Muscle of leg (tissue), 11 donors: Measurements from ENCODE around the gene SYNPO2. TPM values are rescaled to one million over a fixed set of nuclear protein-coding genes. Genes with fewer than 3 reads are reported as not detected.
"Not testable (repeated sequence)": the region's sequence is repeated elsewhere in the genome, so short reads cannot be mapped to it uniquely, and the experiment has no call there.

Experiments
- DNase-seq: peaks from one replicate; pipeline ENCODE4 v3.0.0; 2013
- H3K27ac ChIP-seq: one replicate; pipeline ENCODE4 v1.5.1; 2013; ENCODE audit warnings: mild to moderate bottlenecking, low read length, control low read depth
- H3K27me3 ChIP-seq: one replicate; pipeline ENCODE4 v1.6.1; 2013; ENCODE audit warnings: low read length; ENCODE audit not compliant: control insufficient read depth, insufficient read depth
- H3K36me3 ChIP-seq: one replicate; pipeline ENCODE4 v1.6.1; 2013; ENCODE audit warnings: low read length; ENCODE audit not compliant: control insufficient read depth, insufficient read depth
- H3K4me1 ChIP-seq: one replicate; pipeline ENCODE4 v1.6.1; 2013; ENCODE audit warnings: low read length; ENCODE audit not compliant: control insufficient read depth, insufficient read depth
- H3K4me3 ChIP-seq: one replicate; pipeline ENCODE4 v1.5.1; 2013; ENCODE audit warnings: low read length, control low read depth
- H3K9me3 ChIP-seq: replicated peaks from 2 replicates; pipeline ENCODE4 v1.6.1; 2013; ENCODE audit warnings: low read depth, low read length; ENCODE audit not compliant: control insufficient read depth
- WGBS: methylation state at CpG from one replicate; pipeline ENCODE4 v1.1.5; 2013; ENCODE audit warnings: missing lambda C conversion rate; ENCODE audit not compliant: insufficient coverage; 5-methylcytosine and 5-hydroxymethylcytosine counted together
- polyA plus RNA-seq, 8 donors: library from polyadenylated mRNA; unstranded; fragments of 120-200 nt; gene quantifications; one replicate each; pipeline versions ENCODE4 v1.2.1 to v1.2.3, GENCODE V29; 2013; ENCODE audit warnings: inconsistent platforms in 1 of 8, low replicate concordance in 1 of 8; ENCODE audit not compliant: insufficient read length in 8 of 8, insufficient read depth in 1 of 8
- total RNA-seq: library from RNA; stranded (reverse); fragments of 120-200 nt; gene quantifications from one replicate; pipeline ENCODE4 v1.2.4, GENCODE V29; 2013

Gene SYNPO2
- total and polyA plus RNA-seq, 9 donors, result 53.6 to 120 (median 93.9) TPM

GRCh38 chr4:118850488-118851173 is 38.0 kb upstream of the SYNPO2 start:
- peak overlapping the region; percentile 11 for H3K4me3 ChIP-seq
- H3K4me1 ChIP-seq, result no peaks in the 10 kb centered on the region
- H3K27me3 ChIP-seq, result no peaks in the 10 kb centered on the region
- WGBS, result 20% methylated on average over 2 of the region's 8 CpGs
- H3K9me3 ChIP-seq, result no peaks in the 10 kb centered on the region
- no peak for DNase-seq
- no peak overlapping the region for H3K27ac ChIP-seq
- no peaks in the 10 kb centered on the region for H3K36me3 ChIP-seq

- no peak overlapping the region for H3K27ac ChIP-seq
- H3K4me3 ChIP-seq, result no peak overlapping the region
- H3K36me3 ChIP-seq, result no peaks in the 10 kb centered on the region
- no peaks in the 10 kb centered on the region for H3K4me1 ChIP-seq
- no peaks in the 10 kb centered on the region for H3K9me3 ChIP-seq
- WGBS, result 79% methylated on average over 2 of the region's 2 CpGs
- DNase-seq, result no peak
- no peaks in the 10 kb centered on the region for H3K27me3 ChIP-seq
Observed at GRCh38 chr4:118857760-118858159, 30.9 kb upstream of the SYNPO2 start.

GRCh38 chr4:118858779-118859178 is 29.9 kb upstream of the SYNPO2 start:
- no CpG with 5 or more reads among the region's 2 CpGs for WGBS
- no peak overlapping the region for H3K4me3 ChIP-seq
- H3K36me3 ChIP-seq, result no peaks in the 10 kb centered on the region
- no peaks in the 10 kb centered on the region for H3K9me3 ChIP-seq
- H3K4me1 ChIP-seq, result no peaks in the 10 kb centered on the region
- H3K27me3 ChIP-seq, result no peaks in the 10 kb centered on the region
- no peak overlapping the region for H3K27ac ChIP-seq
- DNase-seq, result no peak

- no peaks in the 10 kb centered on the region for H3K36me3 ChIP-seq
- peaks cover 8% of the 10 kb centered on the region for H3K4me1 ChIP-seq
- no peaks in the 10 kb centered on the region for H3K27me3 ChIP-seq
- no peaks in the 10 kb centered on the region for H3K9me3 ChIP-seq
- H3K4me3 ChIP-seq, result no peak overlapping the region
- H3K27ac ChIP-seq, result no peak overlapping the region
- DNase-seq, result peak; percentile 52
- 26% methylated on average over 5 of the region's 5 CpGs for WGBS
Observed at GRCh38 chr4:118865091-118865708, 23.5 kb upstream of the SYNPO2 start.

GRCh38 chr4:118866442-118866841 is 22.2 kb upstream of the SYNPO2 start:
- Histone ChIP-seq H3K9me3 (no peaks in the 10 kb centered on the region), H3K27ac (no peak overlapping the region), H3K36me3 (no peaks in the 10 kb centered on the region), H3K4me3 (no peak overlapping the region), H3K27me3 (no peaks in the 10 kb centered on the region), H3K4me1 (peaks cover 9% of the 10 kb centered on the region)
- no peak for DNase-seq
- WGBS, result 100% methylated on average over 1 of the region's 1 CpG

GRCh38 chr4:118867311-118868067 is 21.2 kb upstream of the SYNPO2 start:
- peak; percentile 81 for DNase-seq
- WGBS, result no CpG with 5 or more reads among the region's 3 CpGs
- no peak overlapping the region for H3K4me3 ChIP-seq
- H3K27me3 ChIP-seq, result no peaks in the 10 kb centered on the region
- peaks cover 9% of the 10 kb centered on the region for H3K4me1 ChIP-seq
- no peaks in the 10 kb centered on the region for H3K36me3 ChIP-seq
- no peak overlapping the region for H3K27ac ChIP-seq
- no peaks in the 10 kb centered on the region for H3K9me3 ChIP-seq

- peak overlapping the region; percentile 79 for H3K27ac ChIP-seq
- DNase-seq, result peak; percentile 82
Observed at GRCh38 chr4:118869808-118870342, 18.8 kb upstream of the SYNPO2 start.

GRCh38 chr4:118872181-118872580 is 16.5 kb upstream of the SYNPO2 start:
- no peaks in the 10 kb centered on the region for H3K27me3 ChIP-seq
- H3K9me3 ChIP-seq, result no peaks in the 10 kb centered on the region
- no peak overlapping the region for H3K27ac ChIP-seq
- WGBS, result no CpG with 5 or more reads among the region's 4 CpGs
- peaks cover 9% of the 10 kb centered on the region for H3K4me1 ChIP-seq
- H3K36me3 ChIP-seq, result no peaks in the 10 kb centered on the region
- no peak overlapping the region for H3K4me3 ChIP-seq
- no peak for DNase-seq

More at GRCh38 chr4:118869808-118870342, 18.8 kb upstream of the SYNPO2 start:
- Histone ChIP-seq H3K4me1 (peaks cover 9% of the 10 kb centered on the region), H3K4me3 (no peak overlapping the region), H3K9me3 (no peaks in the 10 kb centered on the region), H3K36me3 (no peaks in the 10 kb centered on the region), H3K27me3 (no peaks in the 10 kb centered on the region)
- no CpG with 5 or more reads among the region's 2 CpGs for WGBS

- DNase-seq, result no peak
- Histone ChIP-seq H3K36me3 (no peaks in the 10 kb centered on the region), H3K27me3 (no peaks in the 10 kb centered on the region), H3K9me3 (no peaks in the 10 kb centered on the region), H3K4me3 (no peak overlapping the region), H3K27ac (no peak overlapping the region), H3K4me1 (no peaks in the 10 kb centered on the region)
- no CpG with 5 or more reads among the region's 6 CpGs for WGBS
Observed at GRCh38 chr4:118877797-118878196, 10.9 kb upstream of the SYNPO2 start.

GRCh38 chr4:118878507-118878906 is 10.1 kb upstream of the SYNPO2 start:
- not testable (repeated sequence) for H3K36me3 ChIP-seq, DNase-seq, H3K4me3 ChIP-seq, H3K27me3 ChIP-seq, H3K27ac ChIP-seq, H3K4me1 ChIP-seq, H3K9me3 ChIP-seq
- WGBS, result 98% methylated on average over 8 of the region's 9 CpGs
